ENCODE data around the gene NIBAN1. TPM values are rescaled to one million over a fixed set of nuclear protein-coding genes. Genes with fewer than 3 reads are reported as not detected.

NIBAN1 gene
- total RNA-seq, 1 donor from 2014 or later, result 33.3 TPM

DNA sequence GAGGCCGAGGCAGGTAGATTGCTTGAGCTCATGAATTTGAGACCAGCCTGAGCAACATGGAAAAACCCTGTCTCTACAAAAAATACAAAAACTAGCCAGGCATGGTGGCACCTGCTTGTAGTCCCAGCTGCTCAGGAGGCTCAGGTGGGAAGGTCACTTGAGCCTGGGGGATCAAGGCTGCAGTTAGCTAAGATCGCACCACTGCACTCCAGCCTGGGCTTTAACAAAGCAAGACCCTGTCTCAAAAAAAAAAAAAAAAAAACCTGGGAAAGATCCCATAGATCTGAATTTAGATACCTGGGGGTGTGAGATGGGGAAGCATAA, 32.9 kb downstream of the NIBAN1 start:
- Histone ChIP-seq H3K36me3 (no peaks in the 10 kb centered on the region), H3K4me3 (no peak overlapping the region), H3K27me3 (no peaks in the 10 kb centered on the region), H3K27ac (no peak overlapping the region), H3K4me1 (peaks cover 3% of the 10 kb centered on the region), H3K9me3 (no peaks in the 10 kb centered on the region)
- TF ChIP-seq, protein P1, sequence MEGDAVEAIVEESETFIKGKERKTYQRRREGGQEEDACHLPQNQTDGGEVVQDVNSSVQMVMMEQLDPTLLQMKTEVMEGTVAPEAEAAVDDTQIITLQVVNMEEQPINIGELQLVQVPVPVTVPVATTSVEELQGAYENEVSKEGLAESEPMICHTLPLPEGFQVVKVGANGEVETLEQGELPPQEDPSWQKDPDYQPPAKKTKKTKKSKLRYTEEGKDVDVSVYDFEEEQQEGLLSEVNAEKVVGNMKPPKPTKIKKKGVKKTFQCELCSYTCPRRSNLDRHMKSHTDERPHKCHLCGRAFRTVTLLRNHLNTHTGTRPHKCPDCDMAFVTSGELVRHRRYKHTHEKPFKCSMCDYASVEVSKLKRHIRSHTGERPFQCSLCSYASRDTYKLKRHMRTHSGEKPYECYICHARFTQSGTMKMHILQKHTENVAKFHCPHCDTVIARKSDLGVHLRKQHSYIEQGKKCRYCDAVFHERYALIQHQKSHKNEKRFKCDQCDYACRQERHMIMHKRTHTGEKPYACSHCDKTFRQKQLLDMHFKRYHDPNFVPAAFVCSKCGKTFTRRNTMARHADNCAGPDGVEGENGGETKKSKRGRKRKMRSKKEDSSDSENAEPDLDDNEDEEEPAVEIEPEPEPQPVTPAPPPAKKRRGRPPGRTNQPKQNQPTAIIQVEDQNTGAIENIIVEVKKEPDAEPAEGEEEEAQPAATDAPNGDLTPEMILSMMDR (IDR thresholded peaks at IDR 0.05), result no peak
- intact Hi-C loops (cut with DNase I), result no loop called here
- ATAC-seq (no peak), DNase-seq (no peak)

DNA sequence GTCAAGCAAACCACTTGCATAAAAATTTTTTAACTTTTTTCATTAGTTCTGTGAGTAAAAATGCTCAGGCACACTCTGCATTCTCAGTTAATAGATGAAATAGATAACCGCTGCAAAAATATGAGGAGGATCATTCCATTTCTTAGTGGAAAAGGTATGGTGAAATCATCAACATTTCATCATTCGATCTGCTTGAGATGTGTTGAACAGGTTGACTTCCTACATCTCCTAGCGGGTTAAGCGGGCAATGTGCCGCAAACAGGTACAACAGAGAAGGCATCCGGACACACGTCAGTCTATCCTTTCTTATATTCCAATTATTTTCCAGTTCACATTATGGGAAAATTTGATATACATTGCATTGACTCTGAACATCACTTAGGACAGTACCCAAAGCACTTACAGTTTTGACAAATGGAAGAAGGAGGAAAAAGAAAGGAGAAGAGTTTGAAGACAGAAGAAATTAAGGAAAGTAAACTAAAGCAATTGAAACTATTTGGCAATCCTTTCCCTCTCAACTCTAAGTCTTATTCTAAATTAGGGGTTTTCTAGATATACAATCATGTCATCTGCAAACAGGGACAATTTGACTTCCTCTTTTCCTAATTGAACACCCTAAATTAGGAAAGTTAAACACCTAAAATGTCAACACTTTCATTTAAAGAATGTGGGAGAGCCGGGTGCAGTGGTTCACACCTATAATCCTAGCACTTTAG, 33.5 kb downstream of the NIBAN1 start:
- no peak for DNase-seq
- H3K27me3 ChIP-seq, result no peaks in the 10 kb centered on the region
- intact Hi-C loops (cut with DNase I), result no loop called here
- H3K4me1 ChIP-seq, result no peaks in the 10 kb centered on the region
- ATAC-seq, result no peak
- no peaks in the 10 kb centered on the region for H3K36me3 ChIP-seq
- TF ChIP-seq, protein P1 (IDR thresholded peaks at IDR 0.05), result no peak
- H3K9me3 ChIP-seq, result no peaks in the 10 kb centered on the region
- no peak overlapping the region for H3K4me3 ChIP-seq
- H3K27ac ChIP-seq, result no peak overlapping the region

DNA sequence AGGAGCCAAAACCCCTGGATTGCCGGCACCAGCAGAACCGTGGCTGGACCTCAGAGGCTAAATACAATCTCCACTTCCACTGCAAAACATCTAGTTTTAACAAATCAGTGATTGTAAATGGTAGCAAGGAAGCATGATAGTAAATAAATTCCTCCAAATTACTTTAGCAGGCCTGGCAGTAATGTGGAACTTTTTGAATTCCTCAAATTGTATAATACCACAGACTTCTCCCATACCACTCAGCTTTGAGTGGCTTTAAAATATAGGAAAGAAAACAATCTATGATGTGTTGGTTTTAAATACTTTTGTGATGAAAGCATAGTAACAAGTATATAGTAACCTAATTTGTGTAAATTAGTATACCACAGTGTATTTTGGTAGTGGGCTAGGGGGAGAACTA, 34.1 kb downstream of the NIBAN1 start:
- H3K27ac ChIP-seq, result no peak overlapping the region
- intact Hi-C loops (cut with DNase I), result no loop called here
- H3K27me3 ChIP-seq, result no peaks in the 10 kb centered on the region
- no peak for ATAC-seq
- H3K36me3 ChIP-seq, result no peaks in the 10 kb centered on the region
- TF ChIP-seq, protein P1 (IDR thresholded peaks at IDR 0.05), result no peak
- no peaks in the 10 kb centered on the region for H3K9me3 ChIP-seq
- H3K4me1 ChIP-seq, result no peaks in the 10 kb centered on the region
- H3K4me3 ChIP-seq, result no peak overlapping the region
- DNase-seq, result no peak

DNA sequence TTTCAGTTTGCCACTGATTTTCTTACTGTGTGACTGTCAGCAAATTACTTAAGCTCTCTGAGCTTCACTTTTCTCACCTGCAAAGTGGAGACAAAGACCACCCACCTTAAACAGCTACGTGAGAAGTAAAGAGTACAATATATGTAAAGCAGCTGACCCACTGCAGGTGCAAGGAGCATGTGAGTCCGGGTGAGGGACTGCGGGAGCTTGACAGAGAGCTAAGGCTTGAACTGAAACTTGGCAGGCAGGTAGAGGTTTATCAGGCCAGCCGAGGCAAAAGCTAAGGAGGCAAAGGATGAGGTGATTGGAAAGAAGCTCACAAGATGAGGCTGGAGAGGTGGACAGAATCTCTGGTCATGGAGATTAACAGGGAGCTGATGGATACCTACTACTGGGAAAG, 36.6 kb downstream of the NIBAN1 start:
- TF ChIP-seq, protein P1 (IDR thresholded peaks at IDR 0.05), result no peak
- Histone ChIP-seq H3K4me3 (no peak overlapping the region), H3K27me3 (no peaks in the 10 kb centered on the region), H3K36me3 (no peaks in the 10 kb centered on the region), H3K9me3 (no peaks in the 10 kb centered on the region), H3K27ac (no peak overlapping the region), H3K4me1 (no peaks in the 10 kb centered on the region)
- no peak for DNase-seq
- intact Hi-C loops (cut with DNase I), result no loop called here
- ATAC-seq, result no peak

DNA sequence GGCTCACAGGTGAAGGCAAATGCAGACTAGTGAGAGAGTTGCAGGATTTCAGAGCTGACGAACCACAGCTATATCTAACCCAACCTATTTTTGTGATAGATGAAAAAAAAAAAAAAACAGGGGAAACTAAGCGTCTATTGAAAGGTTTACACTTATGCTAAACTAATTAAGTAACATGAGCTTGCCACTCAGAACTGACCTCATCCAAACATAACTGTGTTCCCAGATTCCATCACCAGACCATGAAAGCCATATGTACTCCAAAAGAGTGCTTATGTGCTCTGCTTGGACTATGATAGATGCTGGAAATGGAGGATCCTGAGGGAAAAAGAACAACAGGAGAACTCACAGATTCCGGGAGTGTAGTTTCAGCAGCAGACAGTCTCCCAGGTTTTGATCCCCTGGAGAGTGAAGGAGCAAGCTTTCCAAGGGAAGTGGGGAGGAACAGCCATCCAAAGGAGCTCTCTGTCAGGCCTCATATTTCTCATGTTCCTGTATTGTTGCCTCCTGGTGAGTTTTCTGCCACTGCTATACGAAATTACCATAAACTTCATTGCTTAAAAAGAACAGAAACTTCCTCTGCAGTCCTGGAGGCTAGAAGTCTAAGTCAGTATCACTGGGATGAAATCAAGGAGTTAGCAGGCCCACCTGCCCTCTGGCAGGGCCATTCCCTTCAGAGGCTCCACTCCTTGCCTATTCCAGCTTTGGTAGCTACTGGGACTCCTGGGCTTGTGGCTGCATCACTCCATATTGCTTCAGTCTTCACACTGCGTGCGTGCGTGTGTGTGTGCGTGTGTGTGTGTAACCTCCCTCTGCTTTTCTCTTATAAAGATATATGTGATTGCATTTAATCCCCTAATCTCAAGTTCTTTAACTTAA, 38.1 kb downstream of the NIBAN1 start:
- Histone ChIP-seq H3K36me3 (no peaks in the 10 kb centered on the region), H3K4me3 (no peak overlapping the region), H3K27me3 (no peaks in the 10 kb centered on the region), H3K9me3 (no peaks in the 10 kb centered on the region), H3K4me1 (no peaks in the 10 kb centered on the region), H3K27ac (no peak overlapping the region)
- TF ChIP-seq, protein P1 (IDR thresholded peaks at IDR 0.05), result no peak
- DNase-seq, result no peak
- ATAC-seq, result no peak
- intact Hi-C loops (cut with DNase I), result no loop called here

Measured in upper lobe of right lung (tissue), 1 donor.